GM21723 (cell line): ENCODE results near the gene ILKAP.

Source experiments
- ATAC-seq: cut with Tn5 transposase; IDR thresholded peaks from one replicate; pipeline ENCODE4 v1.9.1; 2021; ENCODE audit warnings: mild to moderate bottlenecking, moderate library complexity; ENCODE audit not compliant: unreplicated experiment

The ILKAP gene, protein sequence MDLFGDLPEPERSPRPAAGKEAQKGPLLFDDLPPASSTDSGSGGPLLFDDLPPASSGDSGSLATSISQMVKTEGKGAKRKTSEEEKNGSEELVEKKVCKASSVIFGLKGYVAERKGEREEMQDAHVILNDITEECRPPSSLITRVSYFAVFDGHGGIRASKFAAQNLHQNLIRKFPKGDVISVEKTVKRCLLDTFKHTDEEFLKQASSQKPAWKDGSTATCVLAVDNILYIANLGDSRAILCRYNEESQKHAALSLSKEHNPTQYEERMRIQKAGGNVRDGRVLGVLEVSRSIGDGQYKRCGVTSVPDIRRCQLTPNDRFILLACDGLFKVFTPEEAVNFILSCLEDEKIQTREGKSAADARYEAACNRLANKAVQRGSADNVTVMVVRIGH

DNA sequence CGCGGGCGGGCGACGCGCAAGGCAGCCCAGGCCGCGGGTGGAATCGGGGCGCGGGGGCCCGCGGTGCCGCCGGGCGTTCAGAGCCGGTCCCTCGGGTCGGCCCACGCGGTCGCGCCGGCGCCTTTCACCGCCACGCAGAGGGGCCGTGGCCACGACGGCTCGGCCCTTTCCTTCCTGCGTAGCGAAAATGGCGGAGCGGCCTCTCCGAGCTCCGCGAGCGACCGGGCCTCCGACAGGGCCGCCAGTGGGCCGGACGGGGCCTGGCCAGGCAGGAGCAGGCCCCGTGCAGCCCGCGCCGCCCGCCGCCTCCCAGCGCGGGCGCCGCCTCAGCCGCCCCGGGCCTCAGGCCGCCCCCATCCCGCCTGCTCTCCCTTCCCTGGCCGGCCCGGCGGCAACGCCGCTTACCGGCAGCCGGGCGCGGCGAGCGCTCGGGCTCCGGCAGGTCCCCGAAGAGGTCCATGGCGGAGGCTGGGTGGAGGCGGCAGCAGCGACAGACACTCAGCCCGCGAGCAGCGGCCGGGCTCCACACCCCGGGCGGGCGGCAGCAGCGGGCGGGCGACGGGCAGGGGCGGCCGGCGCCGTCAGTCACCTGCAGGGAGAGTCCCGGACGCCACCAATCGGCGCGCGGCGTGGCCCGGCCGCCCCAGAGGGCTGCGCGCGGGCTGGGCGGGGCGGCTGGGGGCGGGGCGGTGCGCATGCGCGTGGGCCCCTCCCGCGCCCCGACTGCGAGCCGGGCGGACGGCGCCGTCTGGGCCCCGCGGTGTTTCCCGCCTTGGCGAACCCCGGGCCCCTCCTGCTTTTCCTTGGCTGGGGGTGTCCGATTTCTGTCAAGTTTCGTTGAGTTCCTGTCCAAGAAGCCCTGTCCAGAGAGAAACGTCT, at the start of gene ILKAP:
Gene ILKAP, minus strand, starts transcription at position 602 of the 879 bp plus-strand sequence. Its CDS starts 142 bp downstream, at position 460.
- peak; percentile 95 for ATAC-seq

DNA sequence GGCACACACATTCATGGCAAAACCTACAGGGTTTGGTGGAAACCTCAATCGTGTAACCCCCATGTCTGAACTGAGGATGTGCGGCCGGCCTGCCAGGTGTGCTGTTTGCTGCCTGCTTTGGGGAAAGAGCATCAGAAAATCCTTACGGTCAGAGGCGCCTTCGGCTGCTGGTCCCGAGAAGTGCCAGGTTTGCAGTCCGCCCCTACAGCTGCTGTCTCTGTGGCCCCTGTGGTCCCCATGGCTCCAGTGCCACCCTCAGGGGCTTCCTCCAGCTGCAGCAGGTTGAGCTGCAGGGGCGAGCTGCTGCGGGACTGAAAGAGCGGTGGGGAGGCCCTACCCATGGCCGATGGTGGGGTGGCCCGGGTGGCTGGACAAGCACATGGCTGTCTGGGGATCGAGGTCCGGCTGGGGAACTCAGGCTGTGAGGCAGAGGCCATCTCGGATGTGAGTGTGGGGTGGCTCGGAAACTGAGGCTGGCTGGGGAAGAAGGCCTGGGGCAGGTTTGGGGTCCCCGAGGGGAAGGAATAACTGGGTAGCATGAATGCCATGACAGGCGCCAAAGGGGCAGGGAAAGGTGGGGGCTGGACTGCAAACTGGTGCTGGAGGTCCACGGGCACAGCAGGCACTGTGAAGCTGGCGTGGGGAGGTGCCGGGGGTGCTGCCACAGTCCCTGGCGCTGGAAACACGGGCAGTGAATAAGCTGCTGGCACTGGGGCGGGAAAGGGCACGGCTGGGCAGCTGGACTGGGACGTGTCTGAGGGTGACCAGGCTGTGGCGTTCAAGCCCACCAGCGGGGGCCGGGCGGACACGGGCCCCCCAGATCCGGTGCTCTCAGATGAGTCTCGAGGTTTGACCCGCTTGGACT, 49.5 kb upstream of the ILKAP start:
- no peak for ATAC-seq

DNA sequence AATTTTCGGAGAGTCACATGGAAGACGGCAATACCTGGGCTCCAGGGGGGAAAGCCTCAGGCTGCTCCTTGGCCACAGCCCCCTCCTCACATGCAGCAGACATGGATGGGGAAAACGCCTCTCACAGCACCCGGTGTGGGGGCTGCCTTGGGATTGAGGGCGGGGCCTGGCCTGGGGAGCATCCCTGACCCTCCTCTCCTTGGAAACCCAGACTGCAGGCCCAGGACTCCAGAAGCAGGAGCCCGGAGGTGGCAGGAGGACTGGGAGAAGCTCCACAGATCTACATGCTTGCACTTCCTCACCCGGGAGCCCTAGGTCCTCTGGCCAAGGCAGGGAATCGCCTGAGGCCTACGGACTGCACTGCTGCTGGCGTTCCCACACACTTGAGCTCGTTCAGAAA, 48.5 kb upstream of the ILKAP start:
- no peak for ATAC-seq

DNA sequence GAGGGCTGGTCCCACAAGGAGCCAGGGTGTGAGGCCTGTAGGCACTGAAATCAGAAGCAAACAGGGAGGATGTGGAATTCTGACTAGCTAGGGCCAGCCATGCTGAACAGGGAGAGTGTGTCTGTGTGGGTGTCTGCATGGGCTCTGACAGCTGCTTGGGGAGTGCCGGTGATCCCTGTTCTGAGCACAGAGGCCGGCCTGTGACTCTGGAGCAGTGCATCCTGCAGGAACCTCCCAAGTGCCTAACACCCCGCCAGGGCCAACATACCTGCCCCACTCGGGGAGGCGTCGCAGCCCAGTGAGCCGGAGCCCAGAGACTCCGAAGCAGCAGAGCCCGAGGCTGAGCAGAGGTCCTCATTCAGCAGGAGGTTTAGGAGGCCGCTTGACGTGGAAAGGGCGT, 47.8 kb upstream of the ILKAP start:
- ATAC-seq = no peak

DNA sequence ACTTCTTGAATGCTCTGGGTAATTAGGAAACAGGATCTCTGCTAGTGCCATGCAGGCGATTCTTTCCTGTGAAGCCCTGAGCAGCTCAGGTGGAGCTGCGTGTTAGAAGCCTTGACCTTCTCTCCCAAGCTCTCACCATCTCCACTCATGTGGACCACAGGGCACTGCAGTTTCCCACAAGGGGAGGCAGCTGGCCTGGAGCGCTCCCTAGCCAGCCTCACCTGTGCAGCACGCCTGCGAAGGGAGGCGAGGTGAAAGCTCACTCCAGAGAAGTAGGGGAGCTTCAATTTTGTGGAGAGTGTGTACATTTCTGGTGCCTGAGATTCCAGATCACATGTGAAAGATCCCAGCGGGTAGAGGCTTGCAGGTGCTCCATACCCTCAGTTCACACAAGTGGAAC, 47.4 kb upstream of the ILKAP start:
- no peak for ATAC-seq

DNA sequence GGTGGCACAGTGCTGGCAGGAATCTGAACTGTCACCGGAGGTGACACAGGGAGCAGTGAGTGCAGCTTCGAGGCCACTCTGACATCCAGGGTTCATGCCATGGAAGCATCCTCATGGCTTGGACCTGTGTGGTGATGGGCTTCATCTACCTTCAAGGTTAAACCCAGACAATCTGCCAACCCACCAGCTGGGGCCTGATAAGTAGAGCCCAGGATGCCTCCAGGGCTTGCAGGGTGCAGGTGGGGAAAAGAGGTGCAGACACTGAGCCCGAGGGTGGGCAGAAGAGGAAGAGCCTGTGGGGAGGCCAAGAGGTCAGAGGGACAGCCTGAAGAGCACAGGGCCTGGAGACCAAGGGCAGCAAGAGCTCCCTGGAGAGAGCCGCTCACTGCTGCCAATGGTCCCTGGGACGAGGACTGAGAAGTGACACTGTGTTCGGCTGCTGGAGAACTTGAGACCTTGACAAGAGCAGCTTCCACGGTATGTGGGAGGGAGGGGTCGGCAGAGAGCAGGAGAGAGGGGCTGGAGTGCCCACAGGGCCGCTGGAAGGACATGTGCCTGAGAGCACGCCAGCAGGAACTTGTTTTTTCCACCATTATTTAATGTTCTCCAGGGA, 44.5 kb upstream of the ILKAP start:
- no peak for ATAC-seq

DNA sequence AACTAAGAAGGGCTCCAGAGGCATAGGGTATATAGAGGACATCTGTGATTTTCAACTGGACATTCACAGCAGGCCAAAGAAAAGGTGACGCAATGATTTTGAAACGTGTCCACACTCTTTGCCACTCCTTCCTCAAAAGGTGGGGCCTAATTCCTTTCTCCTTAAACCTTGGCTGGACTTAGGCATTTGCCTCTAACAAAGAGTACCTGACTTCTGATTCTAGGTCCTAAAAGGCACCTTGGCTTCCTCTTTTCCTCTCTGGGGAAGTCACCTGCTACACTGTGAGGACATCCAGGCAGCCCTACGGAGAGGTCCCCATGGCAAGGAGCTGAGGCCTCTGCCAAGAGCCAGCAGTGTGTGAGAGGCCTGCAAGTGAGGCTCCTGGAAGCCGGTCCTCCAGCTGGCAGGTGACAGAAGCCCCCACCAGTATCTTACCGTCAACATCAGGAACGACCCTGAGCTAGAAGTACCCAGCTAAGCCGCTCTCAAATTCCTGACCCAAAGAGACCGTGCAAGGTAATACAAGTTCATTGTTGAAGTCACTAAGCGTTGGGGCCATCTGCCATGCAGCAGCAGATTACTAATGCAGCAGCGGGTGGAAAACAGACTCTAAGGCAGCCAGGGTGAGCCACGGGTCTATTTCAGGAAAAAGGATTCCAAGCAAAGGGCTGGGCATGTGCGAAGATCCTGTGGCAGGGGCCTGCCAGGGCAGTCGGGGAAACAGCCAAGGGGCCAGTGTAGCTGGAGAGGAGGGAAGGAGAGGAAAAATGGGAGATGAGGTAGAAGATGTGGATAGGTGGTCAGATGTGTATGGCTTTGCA, 43.7 kb upstream of the ILKAP start:
- ATAC-seq = no peak

DNA sequence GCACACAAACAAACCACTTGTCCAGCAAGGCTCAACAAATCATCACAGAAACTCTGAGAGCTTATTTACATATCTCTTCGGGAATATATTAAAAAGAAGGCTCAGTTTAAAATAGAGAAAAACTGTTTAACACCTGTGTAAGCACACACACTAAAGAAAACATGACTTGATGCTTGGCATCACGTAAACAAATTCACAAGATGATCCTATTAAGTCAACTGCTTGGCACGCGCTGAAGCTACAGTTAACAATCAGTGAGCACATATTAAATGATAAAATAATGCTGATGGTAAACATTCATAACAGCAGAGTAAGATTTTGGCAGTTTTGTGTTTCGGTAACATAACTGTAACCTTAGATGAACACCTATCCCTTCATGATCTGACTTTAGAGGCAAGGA, 40.7 kb upstream of the ILKAP start:
- ATAC-seq = no peak

DNA sequence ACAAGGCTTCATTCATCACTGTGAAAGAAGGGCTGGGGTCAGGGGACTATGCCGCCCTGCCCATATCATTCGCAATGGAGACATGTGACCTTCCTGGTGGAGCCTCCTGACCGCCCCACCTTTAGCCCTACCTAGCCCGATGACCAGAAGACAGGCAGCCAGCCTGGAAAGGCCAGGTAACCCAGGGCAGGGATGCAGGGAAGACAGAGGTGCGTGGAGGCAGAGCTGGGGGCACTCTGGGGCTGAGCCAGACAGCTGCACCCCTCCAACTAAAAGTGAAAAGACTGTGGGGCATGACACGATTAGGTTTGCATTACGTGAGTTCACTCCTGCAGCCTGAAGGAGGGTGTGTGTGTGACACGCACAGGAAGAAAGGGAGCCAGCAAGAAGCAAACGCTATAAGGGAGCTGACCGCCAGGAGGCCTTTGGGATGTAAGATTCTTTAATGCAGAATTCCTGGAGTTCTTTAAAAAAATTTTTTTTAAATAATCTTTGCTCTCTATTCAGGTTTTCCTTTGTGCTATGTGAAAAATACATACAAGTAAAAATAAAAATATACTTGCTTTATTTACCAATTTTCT, 40.1 kb upstream of the ILKAP start:
- no peak for ATAC-seq

DNA sequence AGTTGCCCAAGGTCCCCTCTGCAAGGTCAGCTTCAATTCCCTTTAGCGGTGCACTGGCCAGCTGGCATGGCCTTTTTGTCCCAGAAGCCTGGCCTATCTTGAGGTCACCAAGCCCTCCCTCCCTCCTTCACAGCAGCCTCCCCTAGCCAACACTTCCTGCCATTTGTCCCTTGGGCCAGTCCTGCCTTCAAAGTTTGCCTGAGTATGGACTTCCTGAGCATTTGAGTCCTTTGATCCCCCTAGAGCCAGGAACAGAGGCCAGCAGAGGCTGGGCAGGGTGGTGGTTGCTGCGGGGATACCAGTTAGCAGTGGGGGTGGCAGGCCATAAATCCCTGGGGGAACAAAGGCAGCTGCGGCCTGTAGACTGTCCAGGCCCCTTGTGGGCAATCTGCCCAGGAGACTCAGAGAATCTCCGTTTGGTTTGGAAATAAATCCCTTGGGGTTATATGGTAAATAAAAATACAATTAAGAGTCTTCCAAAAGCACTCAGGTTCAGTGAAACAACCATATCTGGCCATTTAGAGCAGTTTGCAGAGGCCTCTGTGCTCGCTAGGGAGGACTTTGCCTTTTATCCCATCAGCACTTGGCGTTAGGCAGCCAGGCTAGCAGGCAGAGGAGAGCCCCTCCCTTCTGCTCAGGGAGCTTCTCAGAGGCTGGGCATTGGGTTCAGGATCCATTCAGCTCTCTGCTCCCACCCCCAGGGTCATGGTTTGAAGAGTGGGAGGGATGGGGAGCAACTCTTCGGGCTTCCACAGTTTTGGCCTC, 39.4 kb upstream of the ILKAP start:
- ATAC-seq = no peak

DNA sequence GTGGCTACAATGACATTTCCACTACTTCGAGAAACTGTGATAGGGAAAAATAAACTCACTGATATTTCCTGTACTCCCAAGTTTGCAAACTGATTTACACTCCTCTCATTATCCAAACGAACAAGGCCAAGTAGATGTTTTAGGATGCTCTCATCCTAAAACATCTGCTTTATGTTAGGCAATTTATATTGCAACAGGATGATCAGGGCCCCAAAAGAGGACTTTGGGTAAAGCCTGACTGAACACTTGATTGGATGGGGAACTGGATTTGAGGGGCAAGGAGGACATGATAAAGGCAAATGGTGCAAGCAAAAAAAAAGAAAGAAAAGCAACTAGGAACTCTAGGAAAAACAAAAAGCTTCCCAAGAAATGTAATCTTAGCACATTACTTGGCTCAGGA, 38.5 kb upstream of the ILKAP start:
- no peak for ATAC-seq

DNA sequence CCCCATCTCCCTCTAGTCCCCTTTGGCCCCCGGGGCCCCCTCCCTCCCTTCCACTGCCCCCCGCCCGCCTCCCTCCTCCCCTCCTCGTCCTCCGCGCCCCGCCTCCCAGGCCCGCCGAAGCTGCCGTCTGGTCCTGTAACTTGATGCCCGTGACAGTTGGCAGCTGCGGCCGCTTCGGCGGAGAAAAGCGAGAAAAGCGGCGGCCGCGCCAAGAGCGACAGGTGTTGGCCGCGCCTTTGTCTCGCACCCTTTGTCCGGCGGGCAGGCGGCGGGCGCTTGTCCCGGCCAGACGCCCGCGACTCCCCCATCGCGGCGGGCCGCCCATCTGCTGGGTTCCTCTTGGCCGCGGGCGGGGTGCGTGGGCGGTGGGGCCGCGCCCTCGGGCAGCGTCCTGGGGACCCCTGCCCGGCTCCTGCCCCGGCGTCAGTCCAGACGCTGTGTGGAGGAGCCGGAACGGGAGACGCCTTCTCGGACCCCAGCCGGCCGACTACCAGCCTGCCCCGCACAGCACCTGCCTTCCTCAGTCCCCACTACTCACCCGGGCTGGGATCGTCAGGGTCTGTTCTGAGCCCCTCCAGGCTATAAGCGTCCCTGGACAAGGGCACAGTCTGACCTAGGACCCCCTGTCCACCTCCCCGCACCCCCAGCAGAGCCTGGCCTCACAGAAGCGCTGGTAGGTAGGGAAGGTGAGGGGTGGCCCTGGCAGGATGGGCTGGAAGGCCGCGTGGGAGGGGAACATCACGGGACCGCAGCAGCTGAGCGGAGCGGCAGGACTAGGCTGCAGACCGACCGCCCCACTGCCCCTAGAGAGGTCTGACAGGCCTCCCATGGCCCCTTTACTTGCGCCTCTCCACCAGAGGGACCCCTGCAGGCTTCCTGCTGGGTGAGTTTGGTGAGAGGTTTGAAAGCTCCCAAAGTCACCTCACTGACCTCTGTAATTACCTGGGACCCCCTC, 37.5 kb upstream of the ILKAP start:
- ATAC-seq = no peak

DNA sequence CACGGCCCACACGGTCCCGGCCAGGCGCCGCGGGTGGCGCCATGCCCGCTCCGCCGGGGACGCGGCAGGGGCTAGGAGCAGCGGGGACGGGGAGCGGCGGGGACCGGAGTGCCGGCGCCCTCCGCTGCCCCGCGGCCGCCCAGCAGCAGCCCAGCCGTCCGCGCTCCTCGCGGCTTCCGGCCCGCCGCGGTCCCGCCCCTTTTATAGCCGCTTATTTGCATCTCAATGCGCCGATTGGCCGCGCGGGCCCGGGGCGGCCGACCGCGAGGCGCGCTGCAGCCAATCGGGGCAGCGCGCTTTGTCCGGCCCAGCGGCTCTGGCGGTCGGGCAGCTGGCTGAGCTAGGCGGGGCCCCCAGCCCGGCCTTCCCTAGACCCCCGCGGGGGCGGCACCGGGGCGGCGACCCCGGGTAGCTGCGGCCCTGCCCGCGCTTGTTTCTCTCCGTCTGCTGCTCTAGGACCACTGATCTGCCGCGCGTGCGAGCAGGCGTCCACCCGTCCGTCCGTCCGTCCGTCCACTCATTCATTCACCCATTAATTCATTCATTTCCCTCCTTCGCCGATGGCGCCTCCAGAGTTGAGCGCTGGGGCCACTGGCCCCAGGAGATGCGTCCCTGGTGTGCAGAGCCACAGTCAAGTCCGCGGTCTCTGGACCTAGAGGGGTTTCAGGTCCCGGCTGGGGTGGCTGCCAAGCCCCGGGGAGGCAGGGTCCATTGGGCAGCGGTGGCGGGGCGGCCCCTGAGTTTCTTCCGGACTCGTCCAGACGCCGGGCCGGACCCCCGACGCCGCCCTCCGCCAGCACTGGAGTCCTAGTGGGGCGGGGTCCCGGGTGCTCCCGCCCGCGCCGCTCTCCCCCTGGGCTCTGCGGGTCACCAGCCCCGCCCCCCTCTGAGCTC, 36.6 kb upstream of the ILKAP start, which contains the start of gene HES6:
Gene HES6, minus strand, starts transcription at position 176 of the 894 bp plus-strand sequence. Its CDS starts 133 bp downstream, at position 43.
- ATAC-seq = peak; percentile 86

DNA sequence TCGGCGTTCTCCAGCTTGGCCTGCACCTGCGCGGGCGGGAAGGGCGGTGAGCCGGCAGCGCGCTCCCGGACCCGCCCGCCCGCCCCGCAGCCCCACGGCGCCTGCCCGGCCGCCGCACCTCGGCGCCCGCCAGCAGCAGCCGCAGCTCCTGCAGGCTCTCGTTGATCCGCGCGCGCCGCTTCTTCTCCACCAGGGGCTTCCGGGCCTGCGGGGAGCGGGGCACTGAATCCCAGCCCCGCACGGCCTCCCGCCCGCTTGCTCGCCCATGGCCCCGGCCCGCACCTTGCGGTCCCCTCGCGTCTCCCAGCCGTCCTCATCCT, 36.0 kb upstream of the ILKAP start:
- peak; percentile 7 for ATAC-seq

DNA sequence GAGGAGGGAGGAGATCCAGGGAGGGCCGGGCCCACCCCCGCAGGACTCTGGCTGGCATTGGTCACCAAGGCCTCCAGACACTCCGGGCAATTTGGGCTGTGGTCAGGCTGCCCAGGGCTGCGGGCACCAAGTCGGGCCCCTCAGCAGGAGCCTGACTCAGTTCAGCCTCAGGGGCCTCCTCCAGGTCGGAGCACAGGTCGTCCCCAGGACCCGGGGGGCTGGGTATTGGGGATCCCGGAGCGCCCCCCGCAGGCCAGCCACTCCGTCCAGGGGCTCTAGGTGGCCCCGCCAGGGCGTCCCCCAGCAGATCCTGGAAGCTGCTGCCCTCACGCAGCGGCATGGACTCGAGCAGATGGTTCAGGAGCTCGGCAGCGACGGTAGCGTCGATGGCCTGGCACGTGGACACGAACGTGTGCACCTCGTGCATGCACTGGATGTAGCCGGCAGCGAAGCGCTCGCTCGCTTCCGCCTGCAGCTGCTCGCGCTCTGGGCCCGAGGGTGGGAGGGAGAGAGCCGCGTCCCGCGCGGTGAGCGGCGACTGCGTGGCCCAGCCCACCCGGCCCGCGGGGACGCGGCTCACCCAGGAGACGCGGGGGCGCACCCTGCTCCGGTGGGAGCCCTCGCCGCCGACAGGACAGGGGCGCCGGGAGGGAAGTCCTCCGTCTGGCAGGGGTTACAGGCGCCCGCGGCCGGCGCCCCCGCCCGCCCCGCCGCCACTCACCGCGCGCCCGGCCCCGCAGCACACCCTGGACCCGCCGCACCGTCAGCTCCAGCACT, 35.5 kb upstream of the ILKAP start:
- ATAC-seq = peak; percentile 5

DNA sequence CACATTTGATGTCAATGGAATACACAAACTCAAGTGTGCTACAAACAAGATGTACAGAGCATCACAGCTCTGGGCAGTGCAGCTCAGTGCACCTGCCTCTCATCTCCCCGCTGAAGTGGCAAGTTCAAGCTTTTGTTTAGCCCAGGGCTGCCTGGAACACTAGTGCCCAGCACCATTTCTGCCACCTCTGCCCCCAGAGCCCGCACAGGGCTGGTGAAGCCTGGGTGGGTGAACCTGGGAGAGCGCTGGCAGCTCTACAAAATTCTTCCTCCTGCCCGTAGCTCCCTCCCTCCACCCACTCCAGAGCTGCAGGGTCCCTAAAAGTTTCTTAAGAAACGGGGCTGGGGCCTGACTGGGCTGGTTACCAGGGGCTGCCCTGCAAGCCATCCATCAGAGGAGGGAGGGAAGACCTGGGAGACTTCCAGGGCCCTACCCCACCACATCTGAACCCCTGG, 34.8 kb upstream of the ILKAP start:
- no peak for ATAC-seq
